ENCODE measurements around the gene TIAM2. TPM values are rescaled to one million over a fixed set of nuclear protein-coding genes. Genes with fewer than 3 reads are reported as not detected.

TIAM2 gene
- total and polyA plus RNA-seq, 7 donors: 3.4 to 20.3 (median 10.0) TPM

- H3K36me3 ChIP-seq (ENCODE audit: insufficient read depth in 1 of 2, low read depth in 1 of 2): peaks cover 0 to 18% of the 10 kb centered on the region in 2 donors
These were observed 40.8 kb upstream of the TIAM2 start for GRCh38 chr6:154954347-154954746.

GRCh38 chr6:154956771-154957522 lies 38.2 kb upstream of the TIAM2 start:
- Histone ChIP-seq H3K27ac (no peak overlapping the region), H3K4me3 (no peak overlapping the region), H3K36me3 (ENCODE audit: insufficient read depth in 1 of 2, low read depth in 1 of 2) (peaks cover 0 to 13% of the 10 kb centered on the region in 2 donors), H3K4me1 (no peaks in the 10 kb centered on the region), H3K27me3 (ENCODE audit: insufficient read depth in 3 of 3, low read length in 2 of 3) (no peaks in the 10 kb centered on the region), H3K9me3 (no peaks in the 10 kb centered on the region)
- 86 to 89% (median 89%) methylated on average over 12 of the region's 12 CpGs for WGBS, 3 donors
- ATAC-seq: no peak
- no peak for DNase-seq
- TF ChIP-seq, protein P1, sequence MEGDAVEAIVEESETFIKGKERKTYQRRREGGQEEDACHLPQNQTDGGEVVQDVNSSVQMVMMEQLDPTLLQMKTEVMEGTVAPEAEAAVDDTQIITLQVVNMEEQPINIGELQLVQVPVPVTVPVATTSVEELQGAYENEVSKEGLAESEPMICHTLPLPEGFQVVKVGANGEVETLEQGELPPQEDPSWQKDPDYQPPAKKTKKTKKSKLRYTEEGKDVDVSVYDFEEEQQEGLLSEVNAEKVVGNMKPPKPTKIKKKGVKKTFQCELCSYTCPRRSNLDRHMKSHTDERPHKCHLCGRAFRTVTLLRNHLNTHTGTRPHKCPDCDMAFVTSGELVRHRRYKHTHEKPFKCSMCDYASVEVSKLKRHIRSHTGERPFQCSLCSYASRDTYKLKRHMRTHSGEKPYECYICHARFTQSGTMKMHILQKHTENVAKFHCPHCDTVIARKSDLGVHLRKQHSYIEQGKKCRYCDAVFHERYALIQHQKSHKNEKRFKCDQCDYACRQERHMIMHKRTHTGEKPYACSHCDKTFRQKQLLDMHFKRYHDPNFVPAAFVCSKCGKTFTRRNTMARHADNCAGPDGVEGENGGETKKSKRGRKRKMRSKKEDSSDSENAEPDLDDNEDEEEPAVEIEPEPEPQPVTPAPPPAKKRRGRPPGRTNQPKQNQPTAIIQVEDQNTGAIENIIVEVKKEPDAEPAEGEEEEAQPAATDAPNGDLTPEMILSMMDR (IDR thresholded peaks at IDR 0.05): no peak
- intact Hi-C loops (cut with DNase I): no loop called here

More at GRCh38 chr6:154954347-154954746, 40.8 kb upstream of the TIAM2 start:
- H3K27me3 ChIP-seq (ENCODE audit: insufficient read depth in 3 of 3, low read length in 2 of 3): no peaks in the 10 kb centered on the region
- no peak overlapping the region for H3K4me3 ChIP-seq
- ATAC-seq: no peak
- no peak for DNase-seq
- H3K4me1 ChIP-seq: no peaks in the 10 kb centered on the region
- intact Hi-C loops (cut with DNase I): no loop called here
- WGBS, 3 donors: 80 to 88% (median 88%) methylated on average over 4 of the region's 4 CpGs
- no peak overlapping the region for H3K27ac ChIP-seq
- H3K9me3 ChIP-seq: no peaks in the 10 kb centered on the region
- TF ChIP-seq, protein P1 (IDR thresholded peaks at IDR 0.05): no peak

GRCh38 chr6:154958469-154958868 lies 36.6 kb upstream of the TIAM2 start:
- intact Hi-C loops (cut with DNase I): no loop called here
- ATAC-seq: no peak
- Histone ChIP-seq H3K4me3 (no peak overlapping the region), H3K27me3 (ENCODE audit: insufficient read depth in 3 of 3, low read length in 2 of 3) (no peaks in the 10 kb centered on the region), H3K9me3 (no peaks in the 10 kb centered on the region), H3K36me3 (ENCODE audit: insufficient read depth in 1 of 2, low read depth in 1 of 2) (peaks cover 0 to 10% of the 10 kb centered on the region in 2 donors), H3K27ac (no peak overlapping the region), H3K4me1 (no peaks in the 10 kb centered on the region)
- WGBS, 3 donors: 68 to 71% (median 70%) methylated on average over 7 of the region's 7 CpGs
- no peak for DNase-seq
- TF ChIP-seq, protein P1 (IDR thresholded peaks at IDR 0.05): no peak

GRCh38 chr6:154960299-154960843 lies 34.7 kb upstream of the TIAM2 start:
- Histone ChIP-seq H3K4me3 (no peak overlapping the region), H3K36me3 (ENCODE audit: insufficient read depth in 1 of 2, low read depth in 1 of 2) (peaks cover 0 to 10% of the 10 kb centered on the region in 2 donors), H3K9me3 (no peaks in the 10 kb centered on the region), H3K27ac (no peak overlapping the region), H3K27me3 (ENCODE audit: insufficient read depth in 3 of 3, low read length in 2 of 3) (no peaks in the 10 kb centered on the region), H3K4me1 (no peaks in the 10 kb centered on the region)
- DNase-seq: no peak
- intact Hi-C loops (cut with DNase I): no loop called here
- ATAC-seq: peak in 2 of 4 donors; percentile 36 to 54
- TF ChIP-seq, protein P1 (IDR thresholded peaks at IDR 0.05): no peak
- WGBS, 3 donors: 65 to 73% (median 67%) methylated on average over 11 of the region's 11 CpGs
